Measurements from ENCODE around the gene OR3A2.
"Not testable (repeated sequence)": the region's sequence is repeated elsewhere in the genome, so short reads cannot be mapped to it uniquely, and the experiment has no call there.

Gene OR3A2

DNA sequence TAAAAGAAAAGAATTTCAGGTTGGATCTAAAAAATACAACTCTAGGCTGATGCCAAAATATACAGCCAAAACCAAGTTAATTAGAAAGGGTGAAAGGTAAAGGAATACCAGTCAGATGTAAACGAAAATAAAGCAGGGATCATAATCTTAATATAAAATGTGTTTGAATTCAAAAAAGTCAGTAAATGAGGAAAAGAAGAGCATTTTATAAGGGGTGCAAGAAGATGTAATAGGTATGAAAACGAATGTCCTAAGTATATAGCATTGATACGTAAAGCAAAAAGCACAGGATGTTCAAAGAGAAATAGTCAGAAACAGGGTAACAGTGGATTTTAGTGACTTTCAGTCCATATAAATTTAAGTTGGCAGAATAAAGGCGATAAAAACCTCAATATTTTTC lies 90.5 kb downstream of the OR3A2 start:
- no peak for DNase-seq (ENCODE audit: low read depth in 1 of 2, low spot score in 1 of 2)

DNA sequence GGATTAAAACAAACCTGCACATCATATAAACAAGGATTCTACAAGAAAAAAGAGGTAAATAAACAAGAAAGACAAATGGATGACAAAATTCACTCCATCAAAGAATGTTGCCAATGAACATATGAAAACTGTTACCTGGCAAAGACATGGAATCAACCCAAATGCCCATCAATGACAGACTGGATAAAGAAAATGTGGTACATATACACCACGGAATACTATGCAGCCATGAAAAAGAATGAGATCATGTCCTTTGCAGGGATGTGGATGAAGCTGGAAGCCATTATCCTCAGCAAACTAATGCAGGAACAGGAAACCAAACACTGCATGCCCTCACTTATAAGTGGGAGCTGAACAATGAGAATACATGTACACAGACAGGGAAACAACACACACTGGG lies 92.6 kb downstream of the OR3A2 start:
- not testable (repeated sequence) for DNase-seq (ENCODE audit: low read depth in 1 of 2, low spot score in 1 of 2)

- no peak for DNase-seq (ENCODE audit: low read depth in 1 of 2, low spot score in 1 of 2)
Observed at GRCh38 chr17:3282901-3283300, 103.2 kb downstream of the OR3A2 start.

- no peak for DNase-seq (ENCODE audit: low read depth in 1 of 2, low spot score in 1 of 2)
Observed at GRCh38 chr17:3276126-3276525, 110.0 kb downstream of the OR3A2 start.

DNA sequence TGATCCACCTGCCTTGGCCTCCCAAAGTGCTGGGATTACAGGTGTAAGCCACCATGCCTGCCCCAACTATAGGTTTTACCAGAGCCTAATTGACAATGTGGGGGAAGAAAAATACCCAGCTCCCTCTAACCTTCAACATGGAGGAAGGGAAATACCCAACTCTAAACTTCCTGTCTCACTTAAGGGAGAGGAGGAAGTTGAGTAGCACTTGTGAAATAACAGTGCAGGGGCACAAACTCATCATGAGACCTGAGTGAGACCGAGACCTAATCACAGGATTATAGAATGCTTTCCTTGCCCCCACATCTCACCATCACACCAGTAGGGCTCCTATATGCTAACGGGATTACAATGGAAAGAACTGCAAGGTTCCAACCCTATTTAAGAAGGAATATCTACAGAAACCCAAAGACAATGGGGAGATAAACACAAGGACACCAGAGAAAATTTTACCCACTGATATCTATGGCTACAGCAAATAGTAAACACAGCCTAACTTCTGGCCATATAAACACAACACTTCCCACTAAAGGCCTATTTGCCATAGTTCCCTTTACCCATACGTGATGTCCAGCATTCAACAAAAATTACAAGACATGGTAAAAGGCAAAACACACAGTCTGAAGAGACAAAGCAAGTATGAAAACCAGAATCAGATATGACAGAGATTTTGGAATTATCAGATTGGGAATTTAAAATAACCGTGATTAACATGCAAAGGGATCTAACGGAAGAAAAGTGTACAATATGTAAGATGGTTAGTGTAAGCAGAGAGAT lies 114.8 kb downstream of the OR3A2 start:
- DNase-seq (ENCODE audit: low read depth in 1 of 2, low spot score in 1 of 2), result no peak

DNA sequence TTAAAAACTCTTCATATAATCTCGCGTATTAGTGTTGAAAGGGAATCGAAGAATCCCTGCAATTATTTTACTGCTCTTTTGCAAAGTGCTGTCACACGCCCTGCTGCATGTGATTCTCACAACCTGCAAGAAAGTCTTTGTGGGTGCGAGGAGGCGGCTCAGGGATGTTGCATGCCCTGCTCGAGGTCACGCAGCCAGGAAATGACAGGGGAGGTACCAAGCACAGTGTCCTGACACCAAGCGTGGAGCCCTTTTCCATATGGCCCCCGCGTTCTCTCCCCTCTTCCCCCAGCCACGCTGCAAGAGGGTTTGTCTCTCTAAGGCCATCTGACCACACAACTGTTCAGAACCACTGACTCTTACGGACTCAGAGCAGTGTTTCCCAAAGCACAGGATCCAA lies 125.5 kb downstream of the OR3A2 start:
- DNase-seq (ENCODE audit: low read depth in 1 of 2, low spot score in 1 of 2), result no peak

DNA sequence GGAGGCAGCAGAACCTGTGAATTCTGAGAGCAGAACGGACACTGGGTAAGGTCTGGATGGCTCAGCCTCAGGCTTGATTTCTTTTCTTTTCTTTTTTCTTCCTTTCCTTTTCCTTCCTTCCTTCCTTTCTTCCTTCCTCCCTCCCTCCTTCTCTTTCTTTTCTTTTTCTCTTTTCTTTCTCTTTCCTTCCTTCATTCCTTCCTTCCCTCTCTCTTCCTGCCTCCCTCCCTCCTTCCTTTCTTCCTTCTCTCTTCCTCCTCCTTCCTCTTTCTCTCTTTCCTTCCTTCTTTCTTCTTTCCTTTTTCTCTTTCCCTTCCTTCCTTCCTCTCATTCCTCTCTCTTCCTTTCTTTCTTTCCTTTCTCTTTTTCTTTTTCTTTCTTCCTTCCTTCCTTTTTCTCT lies 125.9 kb downstream of the OR3A2 start:
- no peak for DNase-seq (ENCODE audit: low read depth in 1 of 2, low spot score in 1 of 2)

GRCh38 chr17:3256575-3256974 lies 129.5 kb downstream of the OR3A2 start:
- DNase-seq (ENCODE audit: low read depth in 1 of 2, low spot score in 1 of 2), result no peak

DNA sequence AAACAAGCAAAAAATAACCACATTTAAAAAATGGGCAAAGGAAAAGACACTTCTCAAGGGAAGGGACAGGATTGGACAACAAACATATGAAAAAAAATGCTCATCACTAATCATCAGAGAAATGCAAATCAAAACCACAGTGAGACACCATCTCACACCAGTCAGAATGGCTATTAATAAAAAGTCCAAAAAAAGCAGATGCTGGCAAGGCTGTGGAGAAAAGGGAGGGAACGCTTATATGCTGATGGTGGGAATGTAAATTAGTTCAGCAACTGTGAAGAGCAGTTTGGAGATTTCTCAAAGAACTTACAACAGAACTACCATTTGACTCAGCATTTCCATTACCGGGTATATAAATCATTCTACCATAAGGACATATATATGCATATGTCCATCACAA lies 137.1 kb downstream of the OR3A2 start:
- not testable (repeated sequence) for DNase-seq (ENCODE audit: low read depth in 1 of 2, low spot score in 1 of 2)

DNA sequence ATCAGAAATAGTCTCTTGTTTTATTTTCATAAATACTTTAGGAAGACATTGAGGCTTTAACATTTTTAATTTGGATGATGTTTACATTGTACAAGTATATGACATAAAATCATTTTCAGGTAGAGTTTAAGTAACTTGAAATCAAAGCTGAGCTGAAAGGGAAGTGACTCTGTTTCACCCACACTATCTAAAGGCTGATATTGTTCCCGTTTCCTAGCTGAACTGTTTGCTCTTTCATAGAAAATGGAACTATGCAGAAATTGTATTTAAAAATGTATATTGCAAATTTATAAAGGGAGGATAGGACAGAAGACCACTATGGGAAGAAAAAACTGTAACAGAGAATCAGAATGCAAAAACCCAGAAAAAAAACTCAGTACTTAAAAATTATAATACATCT lies 141.3 kb downstream of the OR3A2 start:
- DNase-seq (ENCODE audit: low read depth in 1 of 2, low spot score in 1 of 2), result not testable (repeated sequence)

GRCh38 chr17:3241044-3241443 lies 145.1 kb downstream of the OR3A2 start:
- DNase-seq (ENCODE audit: low read depth in 1 of 2, low spot score in 1 of 2), result not testable (repeated sequence)

DNA sequence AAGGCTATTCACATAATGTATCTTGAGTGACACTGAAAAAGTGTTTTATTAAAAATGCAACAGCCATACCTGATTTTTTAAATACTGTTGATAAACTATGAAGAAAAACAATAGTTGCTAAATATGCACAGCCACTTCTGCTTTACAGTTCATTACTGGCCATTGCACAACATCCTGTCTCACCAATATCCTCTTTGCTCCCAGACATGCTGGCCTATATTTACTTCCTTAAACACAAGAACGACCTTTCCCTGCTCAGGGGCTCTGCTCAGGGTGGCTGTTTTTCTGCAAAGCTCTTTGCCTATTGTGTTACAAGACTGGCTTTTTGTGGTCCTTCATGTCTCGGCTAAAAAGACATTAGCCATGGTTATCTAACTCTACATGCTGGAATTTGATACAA lies 147.4 kb downstream of the OR3A2 start:
- DNase-seq (ENCODE audit: low read depth in 1 of 2, low spot score in 1 of 2), result not testable (repeated sequence)

DNA sequence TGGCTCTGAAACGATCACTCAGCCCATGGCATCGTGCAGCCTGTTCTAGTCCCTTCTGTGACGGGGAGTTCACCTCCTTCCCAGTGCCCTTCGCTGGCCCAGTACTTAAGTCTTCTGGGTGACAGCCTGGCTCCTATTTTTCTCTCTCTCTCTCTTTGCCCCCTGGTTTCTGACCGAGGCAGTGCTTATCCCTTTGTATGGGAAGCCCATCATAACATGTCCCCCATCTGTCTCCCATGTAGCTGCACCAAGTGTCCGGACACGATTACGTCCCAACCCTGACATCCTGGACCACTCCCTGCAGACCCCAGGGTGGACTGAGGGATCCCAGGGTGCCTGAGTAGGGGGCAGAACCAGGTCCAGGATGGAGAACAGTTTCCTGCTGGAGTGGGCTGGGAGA lies 153.8 kb downstream of the OR3A2 start:
- not testable (repeated sequence) for DNase-seq (ENCODE audit: low read depth in 1 of 2, low spot score in 1 of 2)
